Hepatocyte (in vitro differentiated cells): ENCODE data around the gene PAX6. TPM values are rescaled to one million over a fixed set of nuclear protein-coding genes. Genes with fewer than 3 reads are reported as not detected.
"Not testable (repeated sequence)": the region's sequence is repeated elsewhere in the genome, so short reads cannot be mapped to it uniquely, and the experiment has no call there.

Source experiments
- DNase-seq: peaks from one replicate; pipeline ENCODE4 v3.0.0-alpha.2; 2016; ENCODE audit warnings: low spot score
- H2AFZ ChIP-seq: fragments of 200-600 bp; sonication (generic); 2 replicates; pipeline ENCODE4 v1.6.0; 2016; ENCODE audit warnings: antibody characterized with exemption, mild to moderate bottlenecking
- H3K27ac ChIP-seq: fragments of 200-600 bp; sonication (generic); 2 replicates; pipeline ENCODE4 v1.5.1; 2016; ENCODE audit warnings: mild to moderate bottlenecking
- H3K27me3 ChIP-seq: fragments of 200-600 bp; sonication (generic); 2 replicates; pipeline ENCODE4 v1.6.1; 2016
- H3K36me3 ChIP-seq: fragments of 200-600 bp; sonication (generic); replicated peaks from 2 replicates; pipeline ENCODE4 v1.5.1; 2016; ENCODE audit warnings: low read depth; ENCODE audit not compliant: insufficient read depth
- H3K4me1 ChIP-seq: fragments of 200-600 bp; sonication (generic); 2 replicates; pipeline ENCODE4 v1.5.1; 2016; ENCODE audit warnings: mild to moderate bottlenecking, moderate library complexity; ENCODE audit not compliant: insufficient read depth
- H3K4me2 ChIP-seq: fragments of 200-600 bp; sonication (generic); 2 replicates; pipeline ENCODE4 v1.6.0; 2016
- H3K4me3 ChIP-seq: fragments of 200-600 bp; sonication (generic); 2 replicates; pipeline ENCODE4 v1.5.1; 2016; ENCODE audit warnings: mild to moderate bottlenecking
- H3K79me2 ChIP-seq: fragments of 200-600 bp; sonication (generic); 2 replicates; pipeline ENCODE4 v1.6.0; 2017; ENCODE audit warnings: mild to moderate bottlenecking
- H3K9me2 ChIP-seq: fragments of 200-600 bp; sonication (generic); replicated peaks from 2 replicates; pipeline ENCODE4 v1.6.0; 2017; ENCODE audit warnings: mild to moderate bottlenecking; ENCODE audit not compliant: insufficient read depth
- H3K9me3 ChIP-seq: fragments of 200-600 bp; sonication (generic); 2 replicates; pipeline ENCODE4 v1.5.1; 2016; ENCODE audit warnings: low read depth, mild to moderate bottlenecking
- H4K20me1 ChIP-seq: fragments of 200-600 bp; sonication (generic); 2 replicates; pipeline ENCODE4 v1.6.0; 2016; ENCODE audit warnings: mild to moderate bottlenecking; ENCODE audit not compliant: insufficient read depth, poor library complexity, severe bottlenecking
- EZH2 ChIP-seq: fragments of 200-600 bp; sonication (generic); IDR thresholded peaks from 2 replicates; pipeline ENCODE4 v1.6.1; 2016; ENCODE audit warnings: antibody characterized with exemption, mild to moderate bottlenecking, borderline replicate concordance
- EZH2phosphoT487 ChIP-seq: fragments of 200-600 bp; sonication (generic); IDR thresholded peaks from one replicate; pipeline ENCODE4 v1.6.1; 2018; ENCODE audit warnings: antibody characterized with exemption, mild to moderate bottlenecking, low read depth, moderate library complexity; ENCODE audit not compliant: unreplicated experiment, severe bottlenecking
- WGBS: methylation state at CpG from one replicate; pipeline ENCODE4 v1.1.6; 2016; ENCODE audit warnings: low lambda C conversion rate; ENCODE audit errors: missing lambda C conversion rate; 5-methylcytosine and 5-hydroxymethylcytosine counted together
- polyA plus RNA-seq: library from polyadenylated mRNA; unstranded; fragments of >200 nt; fragmentation: Nextera tagmentation; extraction: Ambion mirVana; gene quantifications from 2 replicates; pipeline ENCODE4 v1.2.1, GENCODE V29; 2016
- total RNA-seq: library from RNA; depleted of rRNA; stranded (reverse); fragments of >200 nt; gene quantifications from 2 replicates; pipeline ENCODE4 v1.2.3, GENCODE V29; 2014
- TF ChIP-seq, protein P1 (sequence below): fragments of 200-600 bp; sonication (generic); IDR thresholded peaks from 2 replicates; pipeline ENCODE4 v1.5.1; 2016; ENCODE audit warnings: antibody characterized with exemption, mild to moderate bottlenecking; ENCODE audit not compliant: poor library complexity

The PAX6 gene
- total and polyA plus RNA-seq, 2 experiments from 2014 or later, result 0.21 to 0.70 TPM

DNA sequence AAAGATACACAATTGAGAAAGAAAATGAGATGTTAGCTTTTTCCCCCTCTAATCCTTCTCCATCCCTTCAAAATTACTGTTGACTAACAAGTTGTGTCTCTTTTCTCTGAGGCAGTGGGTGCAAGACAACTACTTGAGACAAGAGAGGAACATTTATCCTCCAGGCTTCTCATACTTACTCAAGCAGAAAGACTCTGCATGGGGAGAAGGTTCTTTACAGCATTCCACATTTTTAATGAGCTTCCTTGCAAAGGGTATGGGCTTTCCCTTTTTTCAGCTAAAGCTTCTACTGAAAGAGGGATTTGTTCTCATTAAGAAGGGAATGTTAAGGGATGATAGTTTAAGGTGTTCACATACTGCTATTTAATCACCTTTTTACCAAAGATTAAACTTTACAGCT is 47.8 kb downstream of the PAX6 start:
- no peak for DNase-seq
- no peaks in the 10 kb centered on the region for H3K4me1 ChIP-seq
- no peaks in the 10 kb centered on the region for H3K79me2 ChIP-seq
- H4K20me1 ChIP-seq, result no peaks in the 10 kb centered on the region
- no peaks in the 10 kb centered on the region for H3K9me3 ChIP-seq
- no peak overlapping the region for H3K4me3 ChIP-seq
- no peaks in the 10 kb centered on the region for H3K9me2 ChIP-seq
- H3K36me3 ChIP-seq, result no peaks in the 10 kb centered on the region
- TF ChIP-seq, protein P1, sequence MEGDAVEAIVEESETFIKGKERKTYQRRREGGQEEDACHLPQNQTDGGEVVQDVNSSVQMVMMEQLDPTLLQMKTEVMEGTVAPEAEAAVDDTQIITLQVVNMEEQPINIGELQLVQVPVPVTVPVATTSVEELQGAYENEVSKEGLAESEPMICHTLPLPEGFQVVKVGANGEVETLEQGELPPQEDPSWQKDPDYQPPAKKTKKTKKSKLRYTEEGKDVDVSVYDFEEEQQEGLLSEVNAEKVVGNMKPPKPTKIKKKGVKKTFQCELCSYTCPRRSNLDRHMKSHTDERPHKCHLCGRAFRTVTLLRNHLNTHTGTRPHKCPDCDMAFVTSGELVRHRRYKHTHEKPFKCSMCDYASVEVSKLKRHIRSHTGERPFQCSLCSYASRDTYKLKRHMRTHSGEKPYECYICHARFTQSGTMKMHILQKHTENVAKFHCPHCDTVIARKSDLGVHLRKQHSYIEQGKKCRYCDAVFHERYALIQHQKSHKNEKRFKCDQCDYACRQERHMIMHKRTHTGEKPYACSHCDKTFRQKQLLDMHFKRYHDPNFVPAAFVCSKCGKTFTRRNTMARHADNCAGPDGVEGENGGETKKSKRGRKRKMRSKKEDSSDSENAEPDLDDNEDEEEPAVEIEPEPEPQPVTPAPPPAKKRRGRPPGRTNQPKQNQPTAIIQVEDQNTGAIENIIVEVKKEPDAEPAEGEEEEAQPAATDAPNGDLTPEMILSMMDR, result no peak
- TF ChIP-seq EZH2 (no peak), EZH2phosphoT487 (no peak)
- no peak overlapping the region for H2AFZ ChIP-seq
- no peaks in the 10 kb centered on the region for H3K27me3 ChIP-seq
- H3K4me2 ChIP-seq, result no peak overlapping the region
- no peak overlapping the region for H3K27ac ChIP-seq

DNA sequence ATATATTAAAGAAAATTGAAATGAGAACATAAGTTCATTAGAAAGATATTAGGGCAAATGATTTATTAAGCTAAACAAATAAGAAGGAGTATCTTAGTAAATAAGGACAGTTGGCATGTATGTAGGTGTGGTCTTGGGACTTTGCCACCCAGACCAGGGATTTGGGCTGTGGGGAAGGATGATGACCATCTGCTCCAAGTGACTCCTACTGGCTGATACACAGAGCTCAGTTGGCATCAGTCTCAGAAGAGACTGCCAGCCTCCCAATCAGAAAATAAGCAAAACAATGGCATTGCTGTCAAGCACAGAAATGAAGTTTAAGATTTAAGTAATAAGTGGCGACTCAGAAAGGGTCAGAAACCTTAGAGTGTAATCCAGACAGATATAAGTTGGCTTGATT is 49.5 kb downstream of the PAX6 start:
- H2AFZ ChIP-seq, result no peak overlapping the region
- no peak overlapping the region for H3K4me3 ChIP-seq
- no peaks in the 10 kb centered on the region for H3K27me3 ChIP-seq
- no peaks in the 10 kb centered on the region for H3K4me1 ChIP-seq
- H3K79me2 ChIP-seq, result no peaks in the 10 kb centered on the region
- 95% methylated on average over 1 of the region's 1 CpG for WGBS
- H3K36me3 ChIP-seq, result no peaks in the 10 kb centered on the region
- H3K4me2 ChIP-seq, result no peak overlapping the region
- no peaks in the 10 kb centered on the region for H4K20me1 ChIP-seq
- no peak for TF ChIP-seq EZH2
- no peak for TF ChIP-seq EZH2phosphoT487
- TF ChIP-seq, protein P1, result no peak
- no peaks in the 10 kb centered on the region for H3K9me3 ChIP-seq
- H3K9me2 ChIP-seq, result no peaks in the 10 kb centered on the region
- no peak for DNase-seq
- no peak overlapping the region for H3K27ac ChIP-seq

DNA sequence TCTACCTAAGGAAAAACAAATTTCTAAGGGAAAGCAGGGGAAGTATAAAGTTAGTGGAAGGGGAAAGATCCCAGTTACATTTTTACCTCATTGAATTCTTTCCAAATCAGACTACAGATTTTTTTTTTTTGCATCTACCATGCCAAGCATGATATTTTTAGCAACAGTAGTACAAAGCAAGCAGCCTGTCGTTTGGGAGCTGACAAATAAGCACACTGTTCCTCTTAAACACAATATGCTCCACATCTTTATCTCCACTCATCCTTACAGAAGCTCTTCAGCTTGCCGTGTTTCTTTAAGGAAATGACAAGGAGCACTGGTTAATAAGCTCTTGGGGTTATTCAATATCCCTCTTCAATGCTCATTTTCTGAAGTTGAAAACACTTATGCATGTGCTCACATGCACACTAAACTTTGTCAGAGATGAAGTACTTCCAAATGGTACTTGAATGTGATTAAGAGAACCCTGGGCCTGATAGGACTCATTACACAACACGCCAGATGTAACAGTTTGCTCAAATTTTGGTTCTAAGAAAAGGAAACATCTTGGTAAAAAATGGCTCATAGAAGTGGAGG is 53.8 kb downstream of the PAX6 start:
- Histone ChIP-seq H3K27me3 (no peaks in the 10 kb centered on the region), H2AFZ (no peak overlapping the region), H4K20me1 (no peaks in the 10 kb centered on the region), H3K4me3 (no peak overlapping the region), H3K27ac (no peak overlapping the region), H3K36me3 (no peaks in the 10 kb centered on the region), H3K9me2 (no peaks in the 10 kb centered on the region), H3K9me3 (no peaks in the 10 kb centered on the region), H3K4me2 (no peak overlapping the region), H3K79me2 (no peaks in the 10 kb centered on the region), H3K4me1 (no peaks in the 10 kb centered on the region)
- no peak for DNase-seq
- no peak for TF ChIP-seq EZH2phosphoT487
- TF ChIP-seq, protein P1, result no peak
- TF ChIP-seq EZH2, result no peak
- WGBS, result 71% methylated on average over 3 of the region's 3 CpGs

DNA sequence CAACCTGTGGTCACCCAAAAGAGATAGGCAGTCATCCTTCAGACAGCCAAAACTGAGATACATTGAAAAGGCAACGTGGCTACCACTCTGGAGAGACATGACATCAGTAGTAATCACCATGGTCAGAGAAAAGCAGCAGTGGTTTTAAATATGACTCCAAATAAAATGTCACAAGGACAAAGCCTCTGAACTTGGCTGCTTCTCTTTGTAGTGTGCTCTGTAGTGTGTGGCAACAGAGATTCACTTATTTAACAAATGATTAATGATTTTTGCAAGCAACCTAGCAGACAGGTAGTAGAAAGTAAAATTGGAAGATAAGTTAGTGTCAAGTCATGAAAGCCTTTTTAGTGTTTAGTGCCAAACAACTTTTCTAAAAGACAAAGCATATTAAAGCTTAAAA is 63.5 kb downstream of the PAX6 start:
- no peak for DNase-seq
- Histone ChIP-seq H3K9me3 (no peaks in the 10 kb centered on the region), H4K20me1 (no peaks in the 10 kb centered on the region), H3K79me2 (no peaks in the 10 kb centered on the region), H3K27ac (no peak overlapping the region), H3K4me3 (no peak overlapping the region), H3K4me1 (no peaks in the 10 kb centered on the region), H3K9me2 (no peaks in the 10 kb centered on the region), H2AFZ (no peak overlapping the region), H3K36me3 (no peaks in the 10 kb centered on the region), H3K27me3 (no peaks in the 10 kb centered on the region), H3K4me2 (no peak overlapping the region)
- TF ChIP-seq EZH2, result no peak
- TF ChIP-seq, protein P1, result no peak
- no peak for TF ChIP-seq EZH2phosphoT487
- 73% methylated on average over 1 of the region's 1 CpG for whole genome bisulfite sequencing

DNA sequence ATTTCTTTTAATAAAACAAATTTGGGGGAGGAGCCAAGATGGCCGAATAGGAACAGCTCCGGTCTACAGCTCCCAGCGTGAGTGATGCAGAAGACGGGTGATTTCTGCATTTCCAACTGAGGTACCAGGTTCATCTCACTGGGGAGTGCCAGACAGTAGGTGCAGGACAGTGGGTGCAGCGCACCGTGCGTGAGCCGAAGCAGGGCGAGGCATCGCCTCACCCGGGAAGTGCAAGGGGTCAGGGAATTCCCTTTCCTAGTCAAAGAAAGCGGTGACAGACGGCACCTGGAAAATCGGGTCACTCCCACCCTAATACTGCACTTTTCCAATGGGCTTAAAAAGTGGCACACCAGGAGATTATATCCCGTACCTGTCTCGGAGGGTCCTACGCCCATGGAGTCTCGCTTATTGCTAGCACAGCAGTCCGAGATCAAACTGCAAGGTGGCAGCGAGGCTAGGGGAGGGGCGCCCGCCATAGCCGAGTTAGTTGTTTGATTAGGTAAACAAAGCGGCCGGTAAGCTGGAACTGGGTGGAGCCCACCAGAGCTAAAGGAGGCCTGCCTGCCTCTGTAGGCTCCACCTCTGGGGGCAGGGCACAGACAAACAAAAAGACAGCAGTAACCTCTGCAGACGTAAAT is 70.3 kb downstream of the PAX6 start:
- H3K4me1 ChIP-seq, DNase-seq, H3K4me2 ChIP-seq, H3K36me3 ChIP-seq, H3K9me3 ChIP-seq, H3K27me3 ChIP-seq, H4K20me1 ChIP-seq, H3K27ac ChIP-seq, H3K4me3 ChIP-seq, H2AFZ ChIP-seq, H3K9me2 ChIP-seq, H3K79me2 ChIP-seq: not testable (repeated sequence)
- WGBS, result 96% methylated on average over 26 of the region's 26 CpGs
